HepG2 (cell line): ENCODE data around the gene GSTP1. TPM values are rescaled to one million over a fixed set of nuclear protein-coding genes. Genes with fewer than 3 reads are reported as not detected.
A peak's percentile ranks its signal among the peaks of the same experiment; 100 is the strongest.

Experiments
- HNRNPL ChIP-seq: fragments of 200-400 bp; formaldehyde crosslinking; IDR thresholded peaks from 2 replicates; pipeline ENCODE4 v1.6.1; 2017; ENCODE audit warnings: mild to moderate bottlenecking, low read depth, low read length
- KMT2A ChIP-seq: sonication (generic); formaldehyde crosslinking; IDR thresholded peaks from 2 replicates; pipeline ENCODE4 v1.4.0; 2020; ENCODE audit warnings: missing genetic modification reagents
- PCBP1 ChIP-seq: fragments of 200-400 bp; formaldehyde crosslinking; IDR thresholded peaks from 2 replicates; pipeline ENCODE4 v1.6.1; 2017; ENCODE audit warnings: mild to moderate bottlenecking, low read depth, low read length, borderline replicate concordance
- PHF20 ChIP-seq: sonication (generic); formaldehyde crosslinking; IDR thresholded peaks from 2 replicates; pipeline ENCODE4 v1.5.0; 2020; ENCODE audit warnings: mild to moderate bottlenecking, missing genetic modification reagents
- ZNF124 ChIP-seq: sonication (generic); formaldehyde crosslinking; IDR thresholded peaks from 2 replicates; pipeline ENCODE4 v1.4.0; 2020; ENCODE audit warnings: missing genetic modification reagents
- ZNF234 ChIP-seq: sonication (generic); formaldehyde crosslinking; conservative IDR thresholded peaks from 2 replicates; pipeline ENCODE4 v1.5.1; 2020; ENCODE audit warnings: mild to moderate bottlenecking, missing genetic modification reagents
- polyA plus RNA-seq, 8 experiments: library from polyadenylated mRNA; depleted of rRNA in 3 of 8; stranded (reverse) in 7 of 8; unstranded in 1 of 8; fragments of >200 nt; fragmentation: Illumina TruSeq in 4 of 8; extraction: Trizol in 4 of 8; gene quantifications; 2 replicates each; pipeline versions ENCODE4 v1.2.1 to v1.2.3, GENCODE V29; 2011 to 2016; ENCODE audit warnings: low read depth in 4 of 8, missing spikeins in 1 of 8, mixed read lengths in 1 of 8; ENCODE audit not compliant: insufficient read depth in 1 of 8
- total RNA-seq, 5 experiments: library from RNA; depleted of rRNA; stranded (reverse); fragments of >200 nt; fragmentation: Illumina TruSeq; extraction: Trizol; gene quantifications; 2 replicates each; pipeline ENCODE4 v1.2.3, GENCODE V29; 2016; ENCODE audit warnings: low read depth in 1 of 5
- TF ChIP-seq, protein P1 (sequence below): sonication (generic); formaldehyde crosslinking; IDR thresholded peaks from 2 replicates; pipeline ENCODE4 v1.5.0; 2020; ENCODE audit warnings: mild to moderate bottlenecking, missing genetic modification reagents, borderline replicate concordance
- TF ChIP-seq, protein P2 (sequence below): sonication (generic); formaldehyde crosslinking; conservative IDR thresholded peaks from 2 replicates; pipeline ENCODE4 v1.4.0; 2020; ENCODE audit warnings: missing genetic modification reagents

GSTP1 gene
- total and polyA plus RNA-seq, 2 of the 13 experiments (the other 11 are each of a cell fraction or from before 2014, with no cell fraction given): not detected

DNA sequence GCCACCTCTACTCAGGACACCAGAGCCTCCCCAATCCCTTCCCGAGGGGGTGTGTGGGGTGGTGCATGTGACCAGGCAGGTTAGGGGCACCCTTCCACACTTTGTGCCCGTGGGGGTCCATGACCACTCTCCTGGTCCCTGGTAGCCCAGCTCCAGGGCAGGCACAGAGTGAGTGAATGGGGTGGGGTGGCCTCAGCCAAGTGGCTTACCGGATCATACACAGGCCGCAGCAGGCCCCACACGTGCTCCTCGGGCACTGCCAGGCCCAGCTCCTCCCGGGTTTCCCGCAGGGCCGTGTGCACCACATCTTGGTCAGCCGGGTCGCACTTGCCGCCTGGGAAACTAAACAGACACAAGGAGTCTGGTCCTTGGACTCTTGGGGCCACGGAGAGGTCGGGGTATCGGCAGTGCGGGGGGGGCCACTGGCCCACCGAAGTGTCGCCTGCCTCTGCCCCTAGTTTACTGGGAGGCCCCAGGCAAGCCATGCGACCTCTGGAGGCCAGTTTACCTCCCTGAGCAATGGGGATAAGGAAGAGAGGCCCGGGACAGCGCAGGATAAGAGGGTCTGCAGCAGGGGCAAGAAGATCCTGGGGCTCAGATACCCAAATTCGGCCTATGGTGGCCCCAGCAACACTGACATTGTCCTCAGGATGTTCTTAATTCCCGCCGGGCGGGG lies 45.2 kb downstream of the GSTP1 start (continued):
- TF ChIP-seq, protein P1, sequence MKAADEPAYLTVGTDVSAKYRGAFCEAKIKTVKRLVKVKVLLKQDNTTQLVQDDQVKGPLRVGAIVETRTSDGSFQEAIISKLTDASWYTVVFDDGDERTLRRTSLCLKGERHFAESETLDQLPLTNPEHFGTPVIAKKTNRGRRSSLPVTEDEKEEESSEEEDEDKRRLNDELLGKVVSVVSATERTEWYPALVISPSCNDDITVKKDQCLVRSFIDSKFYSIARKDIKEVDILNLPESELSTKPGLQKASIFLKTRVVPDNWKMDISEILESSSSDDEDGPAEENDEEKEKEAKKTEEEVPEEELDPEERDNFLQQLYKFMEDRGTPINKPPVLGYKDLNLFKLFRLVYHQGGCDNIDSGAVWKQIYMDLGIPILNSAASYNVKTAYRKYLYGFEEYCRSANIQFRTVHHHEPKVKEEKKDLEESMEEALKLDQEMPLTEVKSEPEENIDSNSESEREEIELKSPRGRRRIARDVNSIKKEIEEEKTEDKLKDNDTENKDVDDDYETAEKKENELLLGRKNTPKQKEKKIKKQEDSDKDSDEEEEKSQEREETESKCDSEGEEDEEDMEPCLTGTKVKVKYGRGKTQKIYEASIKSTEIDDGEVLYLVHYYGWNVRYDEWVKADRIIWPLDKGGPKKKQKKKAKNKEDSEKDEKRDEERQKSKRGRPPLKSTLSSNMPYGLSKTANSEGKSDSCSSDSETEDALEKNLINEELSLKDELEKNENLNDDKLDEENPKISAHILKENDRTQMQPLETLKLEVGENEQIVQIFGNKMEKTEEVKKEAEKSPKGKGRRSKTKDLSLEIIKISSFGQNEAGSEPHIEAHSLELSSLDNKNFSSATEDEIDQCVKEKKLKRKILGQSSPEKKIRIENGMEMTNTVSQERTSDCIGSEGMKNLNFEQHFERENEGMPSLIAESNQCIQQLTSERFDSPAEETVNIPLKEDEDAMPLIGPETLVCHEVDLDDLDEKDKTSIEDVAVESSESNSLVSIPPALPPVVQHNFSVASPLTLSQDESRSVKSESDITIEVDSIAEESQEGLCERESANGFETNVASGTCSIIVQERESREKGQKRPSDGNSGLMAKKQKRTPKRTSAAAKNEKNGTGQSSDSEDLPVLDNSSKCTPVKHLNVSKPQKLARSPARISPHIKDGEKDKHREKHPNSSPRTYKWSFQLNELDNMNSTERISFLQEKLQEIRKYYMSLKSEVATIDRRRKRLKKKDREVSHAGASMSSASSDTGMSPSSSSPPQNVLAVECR (CRISPR knock-in tag): 0 out of 2 replicates have a peak, but pooled peaks have one; percentile 3
- TF ChIP-seq HNRNPL: peak; percentile 71; the same call in 1 of the 2 replicates
- no peak for TF ChIP-seq PHF20 (CRISPR knock-in tag)
- no peak for TF ChIP-seq ZNF124
- no peak for TF ChIP-seq KMT2A (CRISPR knock-in tag)
- TF ChIP-seq ZNF234 (CRISPR knock-in tag): 0 out of 2 replicates have a peak, but pooled peaks have one; percentile 39
- TF ChIP-seq, protein P2, sequence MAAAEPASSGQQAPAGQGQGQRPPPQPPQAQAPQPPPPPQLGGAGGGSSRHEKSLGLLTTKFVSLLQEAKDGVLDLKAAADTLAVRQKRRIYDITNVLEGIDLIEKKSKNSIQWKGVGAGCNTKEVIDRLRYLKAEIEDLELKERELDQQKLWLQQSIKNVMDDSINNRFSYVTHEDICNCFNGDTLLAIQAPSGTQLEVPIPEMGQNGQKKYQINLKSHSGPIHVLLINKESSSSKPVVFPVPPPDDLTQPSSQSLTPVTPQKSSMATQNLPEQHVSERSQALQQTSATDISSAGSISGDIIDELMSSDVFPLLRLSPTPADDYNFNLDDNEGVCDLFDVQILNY (CRISPR knock-in tag): no peak
- TF ChIP-seq PCBP1: 0 out of 2 replicates have a peak, but pooled peaks have one; percentile 13
